ENCODE data around the gene PAX2. TPM values are rescaled to one million over a fixed set of nuclear protein-coding genes. Genes with fewer than 3 reads are reported as not detected.

Gene PAX2
- total and polyA plus RNA-seq, 2 of the 13 experiments (the other 11 are each of a cell fraction or from before 2014, with no cell fraction given) = not detected

- TF ChIP-seq AHDC1 (CRISPR knock-in tag; IDR thresholded peaks at IDR 0.05; ENCODE audit: borderline replicate concordance) (no peak), NR2F1 (CRISPR knock-in tag; IDR thresholded peaks at IDR 0.05) (no peak), DMTF1 (CRISPR knock-in tag; IDR thresholded peaks at IDR 0.05) (no peak), MZF1 (CRISPR knock-in tag; IDR thresholded peaks at IDR 0.05; ENCODE audit: borderline replicate concordance) (no peak), ZNF770 (CRISPR knock-in tag; IDR thresholded peaks at IDR 0.05) (no peak), ZNF713 (CRISPR knock-in tag; IDR thresholded peaks at IDR 0.05) (no peak), PHF20 (CRISPR knock-in tag; IDR thresholded peaks at IDR 0.05) (no peak), CREB1 (IDR thresholded peaks at IDR 0.05) (no peak), CREB1 (CRISPR knock-in tag; IDR thresholded peaks at IDR 0.05) (no peak), THAP11 (CRISPR knock-in tag; IDR thresholded peaks at IDR 0.05) (no peak), FOSL1 (CRISPR knock-in tag; IDR thresholded peaks at IDR 0.05; ENCODE audit: borderline replicate concordance) (no peak), NR3C1 (CRISPR knock-in tag; IDR thresholded peaks at IDR 0.05) (no peak), ZNF432 (CRISPR knock-in tag; IDR thresholded peaks at IDR 0.05; ENCODE audit: borderline replicate concordance) (no peak), ZKSCAN1 (IDR thresholded peaks at IDR 0.05; ENCODE audit: low read length) (no peak), ZBTB42 (CRISPR knock-in tag; IDR thresholded peaks at IDR 0.05) (no peak), ZNF605 (CRISPR knock-in tag; IDR thresholded peaks at IDR 0.05) (no peak), BRF2 (CRISPR knock-in tag; IDR thresholded peaks at IDR 0.05) (no peak), ZNF83 (CRISPR knock-in tag; IDR thresholded peaks at IDR 0.05; ENCODE audit: borderline replicate concordance) (no peak), SUZ12 (IDR thresholded peaks at IDR 0.05; ENCODE audit: low read depth, low read length) (no peak), ELF4 (CRISPR knock-in tag; IDR thresholded peaks at IDR 0.05; ENCODE audit: borderline replicate concordance) (no peak), CHCHD3 (CRISPR knock-in tag; IDR thresholded peaks at IDR 0.05) (no peak)
These were observed 91.9 kb downstream of the PAX2 start (continued) for GRCh38 chr10:100837300-100837699.

Measured in HepG2 (cell line).